Fibroblast of skin of scalp (primary cell): ENCODE measurements around the gene TMEM50B.
A peak's percentile ranks its signal among the peaks of the same experiment; 100 is the strongest.
"Not testable (repeated sequence)": the region's sequence is repeated elsewhere in the genome, so short reads cannot be mapped to it uniquely, and the experiment has no call there.

ENCODE experiments used
- DNase-seq: peaks from one replicate; pipeline ENCODE4 v3.0.0-alpha.2; 2013

TMEM50B gene

DNA sequence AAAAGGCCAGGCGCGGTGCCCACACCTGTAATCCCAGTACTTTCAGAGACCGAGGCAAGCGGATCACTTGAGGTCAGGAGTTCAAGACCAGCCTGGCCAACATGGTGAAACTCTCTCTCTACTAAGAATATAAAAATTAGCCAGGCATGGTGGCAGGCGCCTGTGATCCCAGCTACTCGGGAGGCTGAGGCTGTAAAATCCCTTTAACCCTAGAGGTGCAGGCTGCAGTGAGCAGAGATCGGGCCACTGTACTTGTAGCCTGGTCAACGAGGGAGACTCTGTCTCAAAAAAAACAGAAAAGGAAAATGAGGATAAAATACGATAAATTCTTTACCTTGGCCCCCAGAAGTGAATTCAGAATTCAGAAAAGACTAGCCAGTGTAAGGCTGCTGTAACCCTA is 1.6 kb downstream of the TMEM50B start:
- DNase-seq: no peak

DNA sequence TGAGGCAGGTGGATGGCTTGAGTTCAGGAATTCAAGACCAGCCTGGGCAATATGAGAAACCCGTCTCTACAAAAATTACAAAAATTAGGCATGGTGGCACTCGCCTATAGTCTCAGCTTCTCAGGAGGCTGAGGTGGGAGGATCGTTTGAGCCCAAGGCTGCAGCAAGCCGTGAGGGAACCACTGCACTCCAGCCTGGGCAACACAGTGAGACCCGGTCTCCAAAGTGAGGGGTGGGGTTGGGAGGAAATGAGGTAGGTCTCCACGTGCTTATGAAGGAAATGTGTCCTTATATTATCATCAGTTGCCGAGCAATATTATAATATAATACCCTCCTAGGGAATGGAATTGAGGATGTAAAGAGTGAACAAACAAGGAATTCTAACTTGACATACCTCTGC is 2.7 kb downstream of the TMEM50B start:
- DNase-seq: no peak

DNA sequence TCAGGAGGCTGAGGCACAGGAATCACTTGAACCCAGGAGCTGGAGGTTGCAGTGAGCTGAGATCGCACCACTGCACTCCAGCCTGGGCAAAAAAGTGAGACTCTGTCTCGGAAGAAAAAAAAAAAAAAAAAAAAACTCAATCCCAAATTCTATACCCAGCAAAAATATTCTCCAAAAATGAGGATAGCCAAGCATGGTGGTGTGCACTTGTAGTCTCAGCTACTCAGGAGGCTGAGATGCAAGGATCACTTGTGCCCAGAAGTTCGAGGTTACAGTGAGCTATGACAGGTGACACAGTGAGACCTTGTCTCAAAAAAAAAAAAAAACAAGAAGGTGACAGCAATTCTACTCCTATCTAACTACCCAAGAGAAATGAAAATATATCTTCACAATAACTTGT is 6.4 kb downstream of the TMEM50B start:
- DNase-seq: no peak

DNA sequence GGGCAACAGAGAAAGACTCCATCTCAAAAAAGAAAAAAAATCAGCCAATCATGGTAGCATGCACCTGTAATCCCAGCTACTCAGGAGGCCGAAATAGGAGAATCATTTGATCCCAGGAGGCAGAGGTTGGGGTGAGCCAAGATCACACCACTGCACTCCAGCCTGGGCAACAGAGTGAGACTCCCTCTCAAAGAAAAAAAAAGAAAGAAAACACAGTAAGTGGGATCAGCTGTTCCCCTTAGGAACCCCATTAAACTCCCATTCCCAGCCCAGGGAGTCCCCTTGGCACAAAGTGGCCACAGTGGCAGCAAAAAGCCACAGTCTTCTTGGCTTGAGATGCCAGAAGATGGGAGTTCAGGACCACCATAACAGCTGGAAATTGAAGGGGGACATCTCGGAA is 9.1 kb downstream of the TMEM50B start:
- no peak for DNase-seq

DNA sequence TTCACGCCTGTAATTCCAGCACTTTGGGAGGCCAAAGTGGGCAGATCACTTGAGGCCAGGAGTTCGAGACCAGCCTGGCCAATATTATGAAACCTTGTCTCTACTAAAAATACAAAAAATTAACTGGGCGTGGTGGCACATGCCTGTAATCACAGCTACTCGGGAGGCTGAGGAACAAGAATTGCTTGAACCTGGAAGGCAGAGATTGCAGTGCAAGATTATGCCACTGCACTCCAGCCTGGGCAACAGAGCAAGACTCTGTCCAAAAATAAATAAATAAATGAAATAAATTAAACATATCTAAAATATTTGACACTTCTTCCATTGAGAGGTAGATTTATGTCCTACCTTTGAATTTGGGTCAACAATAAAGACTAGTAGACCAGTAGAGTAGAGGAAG is 10.6 kb downstream of the TMEM50B start:
- not testable (repeated sequence) for DNase-seq

DNA sequence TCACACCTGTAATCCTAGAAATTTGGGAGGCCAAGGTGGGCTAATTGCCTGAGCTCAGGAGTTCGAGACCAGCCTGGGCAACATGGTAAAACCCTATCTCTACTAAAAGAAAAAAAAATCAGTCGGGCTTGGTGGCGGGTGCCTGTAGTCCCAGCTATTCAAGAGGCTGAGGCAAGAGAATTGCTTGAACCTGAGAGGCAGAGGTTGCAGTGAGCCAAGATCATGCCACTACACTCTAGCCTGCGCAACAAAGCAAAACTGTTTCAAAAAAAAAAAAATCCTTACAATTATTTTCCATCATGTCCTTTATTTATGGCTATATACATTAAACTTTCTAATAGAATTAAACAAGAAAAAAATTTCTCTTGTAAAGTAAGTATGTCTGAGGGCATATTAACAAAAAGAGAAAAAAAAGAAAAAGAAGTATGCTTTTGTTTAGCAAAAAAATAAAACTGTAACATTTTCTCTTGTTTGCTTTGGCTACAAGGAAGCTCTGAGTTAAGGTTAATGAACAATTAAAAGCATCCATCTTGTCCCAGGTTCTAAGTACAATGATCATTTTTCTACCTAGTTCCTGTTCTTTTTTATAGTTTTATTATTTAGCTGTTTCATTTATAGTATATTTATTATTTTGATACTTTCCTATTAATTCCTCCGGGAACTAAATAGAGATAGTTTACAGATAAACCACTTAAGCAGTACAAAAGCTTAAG is 18.1 kb downstream of the TMEM50B start:
- DNase-seq: no peak

DNA sequence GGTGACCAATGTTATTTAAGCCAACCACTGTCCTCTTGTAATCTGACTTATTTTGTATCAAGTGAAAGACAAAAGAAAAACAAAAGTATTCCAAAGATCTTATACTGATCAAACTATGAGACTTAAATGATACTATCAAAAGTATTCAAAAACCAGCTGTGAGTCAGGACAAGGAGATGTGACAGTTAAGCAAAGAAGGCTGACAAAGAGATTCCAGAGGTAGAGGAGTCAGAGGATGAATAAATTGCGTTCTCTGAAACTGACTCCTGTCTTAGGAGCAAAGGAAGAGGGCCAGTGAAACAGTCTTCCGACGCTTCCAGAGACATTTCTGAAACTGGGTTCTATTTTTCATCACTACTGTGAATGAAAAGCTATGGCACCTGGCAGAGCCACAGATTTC is 20.9 kb downstream of the TMEM50B start:
- DNase-seq: no peak

DNA sequence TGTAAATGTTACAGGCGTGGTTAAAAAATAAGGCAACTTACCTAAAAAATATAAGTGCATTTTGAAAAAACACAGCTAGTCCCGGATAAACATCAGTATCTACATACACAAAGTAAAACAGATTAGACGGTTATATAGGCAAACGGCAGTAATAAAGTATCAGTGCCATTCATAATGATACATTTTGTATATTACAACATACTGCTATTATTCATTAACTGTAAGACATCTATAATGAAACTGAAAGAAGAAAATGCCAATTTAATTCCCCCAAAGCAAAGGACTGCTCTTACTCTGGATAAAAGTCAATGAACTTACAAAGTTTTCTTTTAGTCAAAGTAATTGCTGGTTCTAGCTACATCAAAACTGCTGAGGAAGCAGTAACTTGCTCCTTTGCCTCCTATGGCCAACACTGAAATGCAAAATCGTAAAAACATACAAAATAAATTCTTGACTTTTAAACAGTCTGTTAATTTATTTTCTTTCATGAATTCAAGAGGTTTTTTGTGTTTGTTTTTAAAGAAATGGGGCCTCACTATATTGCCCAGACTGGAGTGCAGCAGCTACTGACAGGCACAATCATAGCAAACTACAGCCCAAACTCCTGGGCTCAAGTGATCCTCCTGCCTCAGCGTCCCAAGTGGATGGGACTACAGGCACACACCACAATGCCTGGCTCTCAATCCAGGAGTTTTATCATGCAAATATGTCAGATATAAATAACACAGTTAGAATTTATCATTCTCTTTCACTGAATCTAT is 23.9 kb downstream of the TMEM50B start:
- no peak for DNase-seq

DNA sequence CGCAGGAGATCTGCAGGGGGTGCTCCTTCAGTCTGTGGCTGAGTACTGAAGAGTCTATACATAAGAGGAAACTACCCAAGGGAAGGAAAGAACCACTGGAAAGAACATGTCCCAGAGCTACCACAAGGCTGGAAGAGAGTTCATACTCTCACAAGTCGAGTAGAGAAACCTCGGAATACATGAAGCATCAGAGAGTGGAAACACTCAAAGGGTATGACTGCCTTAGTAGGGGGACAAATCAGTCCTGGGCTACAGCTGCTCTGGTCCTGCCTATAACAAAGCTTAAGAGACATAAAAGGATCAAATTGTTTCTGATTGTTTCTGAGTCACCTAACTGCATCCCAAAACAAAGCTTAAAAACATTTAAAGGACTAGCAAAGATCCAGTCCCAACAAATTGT is 27.4 kb downstream of the TMEM50B start:
- DNase-seq: no peak

DNA sequence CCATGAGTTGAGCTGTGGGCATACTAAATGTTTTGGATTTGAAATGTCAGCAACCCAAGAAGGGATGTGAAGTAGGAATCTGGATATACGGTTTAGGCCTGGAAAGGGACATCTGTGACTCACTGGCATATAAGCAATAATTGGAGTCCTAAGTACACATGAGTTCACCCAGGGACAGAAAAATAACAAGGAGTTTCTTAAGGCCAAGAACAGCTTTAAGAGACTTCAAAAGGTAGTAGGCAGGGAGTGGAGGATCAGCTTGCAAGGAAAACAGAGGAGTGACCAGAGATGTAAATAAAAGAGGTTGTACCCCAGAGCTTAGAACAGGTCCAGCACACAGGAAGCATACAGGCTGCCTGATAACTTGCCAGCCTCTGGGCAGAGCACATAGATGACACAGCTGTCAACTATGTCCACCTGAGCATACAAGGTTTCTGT is 28.1 kb downstream of the TMEM50B start:
- no peak for DNase-seq

DNA sequence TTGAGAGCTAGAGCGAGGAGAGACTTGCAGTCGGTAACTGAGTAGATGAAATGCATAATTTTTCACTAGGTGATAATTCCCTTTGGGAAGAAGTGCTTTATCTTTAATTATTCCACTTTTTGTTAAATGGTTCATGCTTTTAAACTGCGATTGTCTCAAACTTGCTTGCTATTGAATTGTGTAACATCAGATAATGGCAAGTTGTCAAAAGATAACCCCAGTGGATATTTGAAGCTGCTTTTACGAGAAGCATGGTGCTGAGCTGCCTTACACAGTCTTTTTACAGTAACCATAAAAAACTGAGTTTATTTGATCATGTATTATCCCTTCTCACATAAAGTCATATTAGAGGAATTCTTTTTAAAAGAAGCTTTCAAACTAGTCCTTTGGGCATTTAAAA is 30.2 kb downstream of the TMEM50B start:
- no peak for DNase-seq

DNA sequence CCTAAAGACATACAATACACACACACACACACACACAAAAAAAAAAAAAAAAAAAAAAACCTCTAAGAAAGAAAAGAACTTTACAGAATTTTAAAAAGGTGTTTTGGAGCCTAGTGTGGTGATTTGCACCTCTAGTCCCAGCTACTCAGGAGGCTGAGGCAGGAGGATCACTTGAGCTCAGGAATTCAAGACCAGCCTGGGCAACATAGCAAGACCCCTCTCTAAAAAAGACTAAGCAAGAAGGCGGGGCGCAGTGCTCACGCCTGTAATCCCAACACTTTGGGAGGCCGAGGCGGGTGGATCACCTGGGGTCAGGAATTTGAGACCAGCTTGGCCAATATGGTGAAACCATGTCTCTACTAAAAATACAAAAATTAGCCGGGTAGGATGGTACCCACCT is 33.2 kb downstream of the TMEM50B start:
- DNase-seq: not testable (repeated sequence)

DNA sequence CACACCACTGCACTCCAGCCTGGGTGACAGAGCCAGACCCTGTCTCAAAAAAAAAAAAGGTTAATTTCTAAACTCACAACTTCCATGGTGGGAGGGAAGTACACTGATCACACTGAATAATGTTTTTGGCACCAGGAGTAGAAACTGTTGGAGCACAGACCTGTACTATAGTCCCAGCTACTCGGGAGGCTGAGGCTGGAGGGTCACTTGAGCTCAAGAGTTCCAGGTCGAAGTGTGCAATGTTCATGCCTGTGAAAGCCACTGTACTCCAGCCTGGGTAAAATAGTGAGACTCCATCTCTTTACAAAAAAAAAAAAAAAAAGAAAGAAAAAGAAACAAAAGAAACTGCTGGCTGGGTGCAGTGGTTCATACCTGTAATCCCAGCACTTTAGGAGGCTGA is 35.3 kb downstream of the TMEM50B start:
- DNase-seq: no peak

DNA sequence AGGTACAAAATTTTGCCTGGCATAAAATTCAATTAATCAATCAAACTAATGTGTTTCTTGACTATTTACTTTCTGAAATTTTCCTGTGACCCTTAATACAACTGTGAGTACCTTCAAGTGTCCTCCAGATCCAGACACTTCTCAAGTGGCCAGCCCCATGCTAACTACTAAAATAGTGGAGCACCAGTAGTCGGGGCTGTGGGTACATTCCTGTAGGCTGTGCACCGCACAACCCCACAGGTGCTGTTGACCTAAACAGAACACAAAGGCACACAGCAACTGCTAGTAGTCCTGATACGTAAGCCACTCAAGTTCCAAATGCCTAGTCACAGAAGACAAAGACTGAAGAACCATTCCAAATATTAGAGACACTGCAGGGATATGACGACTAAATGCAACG is 36.6 kb downstream of the TMEM50B start:
- no peak for DNase-seq

DNA sequence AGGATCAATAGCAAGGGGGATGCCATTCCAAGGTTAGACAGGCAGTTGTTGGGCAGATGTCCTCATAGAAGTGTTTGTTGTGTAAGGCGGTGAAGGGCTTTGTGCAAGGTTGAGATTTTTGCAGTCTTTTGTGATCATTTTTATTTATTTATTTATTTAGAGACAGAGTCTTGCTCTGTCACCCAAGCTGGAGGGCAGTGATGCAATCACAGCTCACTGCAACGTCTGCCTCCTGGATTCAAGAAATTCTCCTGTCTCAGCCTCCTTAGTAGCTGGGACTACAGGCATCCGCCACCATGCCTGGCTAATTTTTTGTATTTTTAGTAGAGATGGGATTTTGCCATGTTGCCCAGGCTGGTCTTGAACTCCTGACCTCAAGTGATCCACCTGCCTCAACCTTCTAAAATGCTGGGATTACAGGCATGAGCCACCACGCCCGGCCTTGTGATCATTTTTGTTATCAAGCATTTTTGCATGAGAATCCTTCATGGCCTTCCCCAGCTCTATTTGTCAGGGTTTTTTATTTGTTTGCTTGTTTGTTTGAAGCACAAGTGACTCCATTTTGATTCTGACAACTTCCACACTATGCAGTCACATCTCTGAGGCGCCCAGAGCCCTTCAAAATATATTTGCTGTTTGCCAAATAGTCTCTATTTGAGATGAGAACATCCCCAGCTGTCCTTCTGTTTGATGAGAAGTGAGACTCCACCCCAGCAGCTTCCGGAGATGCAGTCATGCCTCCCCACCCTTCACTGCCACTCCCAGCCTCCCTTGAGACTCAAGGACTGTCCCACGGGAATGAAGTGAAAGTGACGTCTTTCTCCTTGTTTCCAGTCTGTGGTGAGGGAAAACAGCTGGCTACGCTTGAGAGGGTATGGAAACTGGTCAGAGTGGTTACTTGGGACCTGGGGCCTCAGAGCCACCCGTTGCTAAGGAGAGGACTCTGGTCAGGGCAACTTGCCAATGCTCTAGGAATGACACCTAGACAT is 38.0 kb downstream of the TMEM50B start:
- DNase-seq: peak; percentile 70

DNA sequence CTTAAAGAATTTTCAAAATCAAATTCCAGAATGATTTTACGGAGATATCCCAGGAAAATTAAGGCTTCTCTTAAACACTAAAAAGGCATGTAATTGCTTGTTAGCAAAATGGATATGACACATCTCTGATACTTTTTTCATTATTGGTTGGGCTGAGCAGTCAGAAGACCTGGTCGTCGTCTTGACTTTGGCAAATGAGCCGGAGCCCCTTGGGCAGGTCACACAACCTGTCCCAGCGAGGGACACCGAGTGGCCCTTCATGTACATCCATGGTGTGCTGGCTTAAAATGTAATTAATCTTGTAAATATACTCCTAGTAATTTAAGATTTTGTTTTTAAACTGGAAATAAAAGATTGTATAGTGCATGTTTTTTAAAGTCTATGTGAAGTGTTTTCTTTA is 42.6 kb downstream of the TMEM50B start:
- DNase-seq: no peak

DNA sequence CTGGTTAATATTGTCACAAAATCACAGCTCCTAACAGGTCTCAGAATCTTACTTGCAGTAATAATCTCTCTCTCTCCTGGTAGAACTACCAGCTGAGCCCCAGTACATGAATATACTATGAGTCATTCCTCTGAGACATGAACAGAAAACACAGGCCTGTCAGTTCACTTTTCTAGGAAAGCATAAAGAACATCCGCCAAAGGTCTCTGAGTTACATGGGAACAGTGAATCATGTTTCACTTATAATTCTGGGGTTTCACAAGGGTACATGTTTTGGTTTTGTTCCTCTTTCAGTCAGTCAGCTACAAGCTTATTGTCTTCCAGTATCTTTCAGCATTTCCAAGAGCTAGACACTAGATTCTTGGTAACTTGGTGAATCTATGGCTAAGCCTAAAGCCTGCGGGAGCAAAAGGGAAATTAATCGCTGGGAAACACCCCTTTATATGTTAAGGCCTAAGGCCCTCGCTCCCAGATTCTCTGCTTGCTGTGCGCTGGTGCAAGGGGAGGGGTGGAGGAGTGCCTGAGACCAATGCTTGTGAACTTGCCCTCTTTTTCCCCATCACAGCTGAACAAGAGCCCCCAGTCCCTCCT is 44.9 kb downstream of the TMEM50B start:
- peak; percentile 87 for DNase-seq

DNA sequence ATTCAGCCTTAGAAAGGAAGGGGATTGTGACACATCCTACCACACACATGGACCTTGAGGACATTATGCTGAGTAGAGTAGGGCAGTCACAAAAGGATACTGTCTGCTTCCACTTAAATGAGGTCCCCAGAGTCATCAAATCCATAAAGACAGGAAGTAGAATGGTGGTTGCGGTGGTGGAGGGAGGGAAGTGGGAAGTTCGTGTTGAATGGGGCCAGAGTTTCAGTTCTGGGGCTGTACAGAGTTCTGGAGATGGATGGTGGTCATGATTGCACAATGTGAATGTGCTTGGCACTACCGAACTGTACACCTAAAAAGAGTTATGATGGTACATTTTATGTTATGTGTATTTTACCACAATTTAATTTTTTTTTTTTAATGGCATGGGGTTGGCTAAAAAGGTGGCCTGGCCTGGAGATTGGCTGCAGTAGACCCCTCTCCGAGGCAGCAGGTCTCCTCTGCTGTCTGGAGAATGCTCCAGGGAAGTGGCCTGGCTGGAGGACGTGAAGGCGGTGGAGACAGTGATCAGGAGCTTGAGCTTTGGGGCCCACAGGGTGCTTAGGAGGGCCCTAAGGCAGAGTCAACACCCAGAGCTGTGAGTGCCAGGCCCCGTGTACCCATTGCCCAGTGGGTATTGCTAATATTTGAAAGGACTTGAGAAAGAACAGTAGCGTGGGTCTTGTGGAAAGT is 46.2 kb downstream of the TMEM50B start:
- no peak for DNase-seq

DNA sequence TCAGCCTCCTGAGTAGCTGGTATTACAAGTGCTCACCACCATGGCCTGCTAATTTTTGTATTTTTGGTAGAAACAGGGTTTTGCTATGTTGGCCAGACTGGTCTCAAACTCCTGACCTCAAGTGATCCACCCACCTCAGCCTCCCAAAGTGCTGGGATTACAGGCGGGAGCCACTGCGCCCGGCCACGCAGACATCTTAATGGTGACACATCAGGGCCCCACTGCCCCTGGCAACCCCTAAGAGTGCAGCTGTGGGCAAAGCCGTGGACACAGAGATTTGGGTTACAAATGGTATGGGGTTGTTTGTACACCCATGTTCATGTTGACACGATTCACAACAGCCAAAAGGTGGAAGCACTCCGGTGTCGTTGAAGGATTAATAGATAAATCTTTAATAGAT is 46.8 kb downstream of the TMEM50B start:
- DNase-seq: no peak

DNA sequence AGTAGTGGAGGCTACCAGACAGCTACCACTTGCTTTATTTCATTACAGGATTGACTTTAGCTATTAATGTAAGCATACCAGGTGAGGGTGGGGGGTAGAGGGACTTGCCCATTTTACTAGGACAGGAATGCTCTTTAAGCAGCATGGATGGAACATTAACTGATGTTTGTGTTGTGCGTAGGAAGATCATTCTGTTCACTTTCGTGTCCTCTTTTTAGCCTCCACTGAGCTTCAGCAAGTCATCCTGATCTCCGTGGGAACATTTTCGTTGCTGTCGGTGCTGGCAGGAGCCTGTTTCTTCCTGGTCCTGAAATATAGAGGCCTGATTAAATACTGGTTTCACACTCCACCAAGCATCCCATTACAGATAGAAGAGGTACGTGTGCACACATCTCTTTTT is 47.3 kb downstream of the TMEM50B start:
- no peak for DNase-seq

DNA sequence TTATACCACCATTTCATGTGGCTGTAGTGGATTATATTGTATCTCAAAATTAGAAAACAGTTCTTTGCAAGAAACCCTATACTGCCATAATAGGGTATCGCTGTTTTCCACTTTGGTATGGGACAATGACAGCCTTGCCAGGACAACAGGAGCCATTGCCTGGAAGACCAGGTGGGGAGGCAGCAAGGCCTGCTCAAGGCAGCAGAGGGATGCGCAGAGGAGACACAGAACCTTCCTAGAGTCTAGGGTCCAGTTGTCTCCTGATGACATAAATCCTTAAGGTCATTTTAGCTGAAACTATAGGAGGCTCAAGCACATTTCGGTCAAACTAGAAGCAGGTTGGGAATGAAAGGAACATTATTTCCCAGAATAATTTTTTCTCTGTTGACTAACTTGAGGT is 48.9 kb downstream of the TMEM50B start:
- no peak for DNase-seq

DNA sequence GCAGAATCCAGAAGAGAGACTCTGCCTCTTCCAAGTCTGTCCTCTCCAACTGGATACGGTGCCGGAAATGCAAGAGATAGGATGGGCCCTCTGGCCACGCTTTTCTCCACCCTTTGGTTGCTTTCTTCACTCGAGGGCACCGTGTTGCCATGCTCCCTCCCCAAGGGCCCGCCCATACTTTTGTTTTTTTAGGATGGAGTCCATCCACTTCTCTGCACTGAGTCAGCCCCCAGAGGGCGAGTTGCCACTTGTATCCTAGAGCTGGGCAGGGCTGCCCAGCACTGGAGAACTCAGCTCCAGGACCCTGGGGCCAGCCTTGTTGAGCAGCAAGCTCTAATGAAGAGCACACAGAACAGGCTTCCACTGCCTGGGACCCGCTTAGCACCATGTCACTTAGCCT is 51.1 kb downstream of the TMEM50B start:
- DNase-seq: peak; percentile 34
